ENCODE measurements around the gene UMODL1. TPM values are rescaled to one million over a fixed set of nuclear protein-coding genes. Genes with fewer than 3 reads are reported as not detected.

The UMODL1 gene
- total RNA-seq, 3 donors from 2014 or later: not detected

- H3K27me3 Mint-ChIP-seq (ENCODE audit: low read depth): peaks cover 73% of the 10 kb centered on the region
Measured at GRCh38 chr21:42120903-42121535, 49.9 kb downstream of the UMODL1 start.

GRCh38 chr21:42121794-42122193 lies 50.7 kb downstream of the UMODL1 start:
- ATAC-seq (no peak), DNase-seq (no peak)
- H3K4me1 Mint-ChIP-seq (ENCODE audit: low read depth): peaks cover 13% of the 10 kb centered on the region
- no peaks in the 10 kb centered on the region for H3K36me3 Mint-ChIP-seq (ENCODE audit: insufficient read depth)
- no peak overlapping the region for H3K4me3 Mint-ChIP-seq
- peaks cover 79% of the 10 kb centered on the region for H3K27me3 Mint-ChIP-seq (ENCODE audit: low read depth)
- no peaks in the 10 kb centered on the region for H3K9me3 Mint-ChIP-seq

More at GRCh38 chr21:42120903-42121535, 49.9 kb downstream of the UMODL1 start:
- Mint-ChIP-seq H3K4me1 (ENCODE audit: low read depth) (peaks cover 13% of the 10 kb centered on the region), H3K9me3 (no peaks in the 10 kb centered on the region), H3K36me3 (ENCODE audit: insufficient read depth) (no peaks in the 10 kb centered on the region), H3K4me3 (no peak overlapping the region)
- DNase-seq (no peak), ATAC-seq (no peak)

GRCh38 chr21:42122398-42122797 lies 51.3 kb downstream of the UMODL1 start:
- Mint-ChIP-seq H3K36me3 (ENCODE audit: insufficient read depth) (no peaks in the 10 kb centered on the region), H3K4me3 (no peak overlapping the region), H3K27me3 (ENCODE audit: low read depth) (peaks cover 77% of the 10 kb centered on the region), H3K9me3 (no peaks in the 10 kb centered on the region), H3K4me1 (ENCODE audit: low read depth) (peaks cover 8% of the 10 kb centered on the region)
- DNase-seq (no peak), ATAC-seq (no peak)

GRCh38 chr21:42122808-42123207 lies 51.7 kb downstream of the UMODL1 start:
- H3K36me3 Mint-ChIP-seq (ENCODE audit: insufficient read depth): no peaks in the 10 kb centered on the region
- DNase-seq (no peak), ATAC-seq (no peak)
- no peaks in the 10 kb centered on the region for H3K9me3 Mint-ChIP-seq
- peaks cover 4% of the 10 kb centered on the region for H3K4me1 Mint-ChIP-seq (ENCODE audit: low read depth)
- no peak overlapping the region for H3K4me3 Mint-ChIP-seq
- H3K27me3 Mint-ChIP-seq (ENCODE audit: low read depth): peaks cover 73% of the 10 kb centered on the region

GRCh38 chr21:42123219-42123908 lies 52.2 kb downstream of the UMODL1 start:
- Mint-ChIP-seq H3K27me3 (ENCODE audit: low read depth) (peaks cover 68% of the 10 kb centered on the region), H3K9me3 (no peaks in the 10 kb centered on the region), H3K4me3 (no peak overlapping the region), H3K4me1 (ENCODE audit: low read depth) (peaks cover 4% of the 10 kb centered on the region), H3K36me3 (ENCODE audit: insufficient read depth) (no peaks in the 10 kb centered on the region)
- no peak for DNase-seq
- ATAC-seq: no peak

- Mint-ChIP-seq H3K4me3 (no peak overlapping the region), H3K9me3 (no peaks in the 10 kb centered on the region), H3K27me3 (ENCODE audit: low read depth) (peaks cover 66% of the 10 kb centered on the region), H3K36me3 (ENCODE audit: insufficient read depth) (no peaks in the 10 kb centered on the region), H3K4me1 (ENCODE audit: low read depth) (peaks cover 4% of the 10 kb centered on the region)
- DNase-seq (no peak), ATAC-seq (no peak)
Measured at GRCh38 chr21:42124081-42124480, 53.0 kb downstream of the UMODL1 start.

- DNase-seq (no peak), ATAC-seq (no peak)
- peaks cover 58% of the 10 kb centered on the region for H3K27me3 Mint-ChIP-seq (ENCODE audit: low read depth)
- no peaks in the 10 kb centered on the region for H3K9me3 Mint-ChIP-seq
- H3K36me3 Mint-ChIP-seq (ENCODE audit: insufficient read depth): no peaks in the 10 kb centered on the region
- peaks cover 4% of the 10 kb centered on the region for H3K4me1 Mint-ChIP-seq (ENCODE audit: low read depth)
- H3K4me3 Mint-ChIP-seq: no peak overlapping the region
Measured at GRCh38 chr21:42124826-42125570, 53.9 kb downstream of the UMODL1 start.

GRCh38 chr21:42125571-42126544 lies 54.7 kb downstream of the UMODL1 start:
- no peak for ATAC-seq
- H3K27me3 Mint-ChIP-seq (ENCODE audit: low read depth): peaks cover 52% of the 10 kb centered on the region
- H3K36me3 Mint-ChIP-seq (ENCODE audit: insufficient read depth): no peaks in the 10 kb centered on the region
- H3K4me3 Mint-ChIP-seq: no peak overlapping the region
- DNase-seq: no peak
- H3K4me1 Mint-ChIP-seq (ENCODE audit: low read depth): peaks cover 4% of the 10 kb centered on the region
- no peaks in the 10 kb centered on the region for H3K9me3 Mint-ChIP-seq

GRCh38 chr21:42127164-42128150 lies 56.3 kb downstream of the UMODL1 start:
- H3K4me1 Mint-ChIP-seq (ENCODE audit: low read depth): peaks cover 4% of the 10 kb centered on the region
- no peak overlapping the region for H3K4me3 Mint-ChIP-seq
- no peaks in the 10 kb centered on the region for H3K9me3 Mint-ChIP-seq
- DNase-seq: no peak
- no peak for ATAC-seq
- no peaks in the 10 kb centered on the region for H3K36me3 Mint-ChIP-seq (ENCODE audit: insufficient read depth)
- peaks cover 41% of the 10 kb centered on the region for H3K27me3 Mint-ChIP-seq (ENCODE audit: low read depth)

- H3K36me3 Mint-ChIP-seq (ENCODE audit: insufficient read depth): no peaks in the 10 kb centered on the region
- DNase-seq: no peak
- H3K4me3 Mint-ChIP-seq: no peak overlapping the region
- H3K27me3 Mint-ChIP-seq (ENCODE audit: low read depth): peaks cover 22% of the 10 kb centered on the region
- no peaks in the 10 kb centered on the region for H3K9me3 Mint-ChIP-seq
- no peak for ATAC-seq
- H3K4me1 Mint-ChIP-seq (ENCODE audit: low read depth): no peaks in the 10 kb centered on the region
Measured at GRCh38 chr21:42129300-42130266, 58.5 kb downstream of the UMODL1 start.

GRCh38 chr21:42130441-42130840 lies 59.3 kb downstream of the UMODL1 start:
- H3K4me1 Mint-ChIP-seq (ENCODE audit: low read depth): no peaks in the 10 kb centered on the region

GRCh38 chr21:42132183-42132582 lies 61.1 kb downstream of the UMODL1 start:
- Mint-ChIP-seq H3K4me3 (no peak overlapping the region), H3K27me3 (ENCODE audit: low read depth) (peaks cover 2% of the 10 kb centered on the region), H3K4me1 (ENCODE audit: low read depth) (no peaks in the 10 kb centered on the region), H3K9me3 (no peaks in the 10 kb centered on the region), H3K36me3 (ENCODE audit: insufficient read depth) (no peaks in the 10 kb centered on the region)
- DNase-seq (no peak), ATAC-seq (no peak)

More at GRCh38 chr21:42130441-42130840, 59.3 kb downstream of the UMODL1 start:
- ATAC-seq (no peak), DNase-seq (no peak)
- no peak overlapping the region for H3K4me3 Mint-ChIP-seq
- H3K27me3 Mint-ChIP-seq (ENCODE audit: low read depth): peaks cover 17% of the 10 kb centered on the region
- no peaks in the 10 kb centered on the region for H3K36me3 Mint-ChIP-seq (ENCODE audit: insufficient read depth)
- no peaks in the 10 kb centered on the region for H3K9me3 Mint-ChIP-seq
